Dermis blood vessel endothelial cell (primary cell): ENCODE data around the gene C13orf42. TPM values are rescaled to one million over a fixed set of nuclear protein-coding genes. Genes with fewer than 3 reads are reported as not detected.
A peak's percentile ranks its signal among the peaks of the same experiment; 100 is the strongest.

Experiments
- DNase-seq: peaks from one replicate; pipeline ENCODE4 v3.0.0; 2010
- total RNA-seq: library from RNA; depleted of rRNA; stranded (reverse); fragments of >200 nt; gene quantifications from 2 replicates; pipeline ENCODE4 v1.2.3, GENCODE V29; 2014

C13orf42 gene
- total RNA-seq, 1 donor from 2014 or later, result not detected

DNA sequence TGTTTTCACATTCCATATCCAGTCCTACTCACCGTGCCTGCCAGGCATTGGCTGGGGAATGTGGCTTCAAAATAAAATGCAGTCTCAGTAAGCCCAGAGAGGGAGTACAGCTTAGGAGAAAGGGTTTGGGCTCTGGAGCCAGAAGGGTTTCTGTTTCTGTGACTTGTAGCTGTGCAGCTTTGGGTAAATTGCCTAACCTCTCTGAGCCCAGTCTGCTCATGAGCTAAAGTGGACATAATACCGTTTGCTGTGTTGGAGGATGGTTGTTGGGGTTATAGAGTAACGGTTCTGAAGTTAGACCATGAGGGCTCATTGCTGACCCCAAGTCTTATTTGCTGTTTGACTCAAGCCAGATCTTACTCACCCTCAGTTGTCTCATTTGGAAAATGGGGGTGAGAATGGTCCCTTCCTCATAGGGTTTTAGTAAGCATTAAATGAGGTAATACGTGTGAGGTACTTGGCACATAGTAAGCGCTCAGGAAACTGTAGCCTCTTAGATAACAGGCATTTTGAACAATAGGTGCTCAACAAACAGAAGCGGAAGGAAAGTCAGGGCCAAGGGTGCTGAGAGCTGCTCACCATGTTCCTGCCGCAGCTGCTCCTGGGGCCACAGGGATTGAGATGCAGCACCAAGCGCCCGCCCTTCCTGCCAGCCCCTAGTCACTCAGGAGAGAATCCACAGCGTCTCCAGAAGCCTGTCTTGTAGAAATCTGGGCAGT is 45.5 kb downstream of the C13orf42 start:
- DNase-seq, result peak; percentile 63

DNA sequence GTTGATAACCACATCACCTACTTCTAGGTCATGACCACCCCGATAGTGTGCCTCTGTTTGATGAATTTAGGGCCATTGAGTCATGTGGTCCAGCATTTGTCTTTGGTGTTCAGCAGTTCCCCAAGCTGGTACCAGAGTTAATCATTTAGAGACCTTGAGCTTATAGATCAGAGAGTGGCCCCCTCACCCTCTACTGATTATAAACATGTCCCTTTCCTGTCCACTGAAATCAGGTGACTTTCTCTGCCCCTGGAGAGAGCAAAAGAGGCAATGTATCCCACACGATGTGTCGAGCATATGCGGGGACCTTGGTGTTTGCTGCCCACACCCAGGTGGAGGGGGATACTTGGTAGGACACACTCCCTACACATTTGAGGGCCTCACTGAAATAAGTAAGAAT is 46.3 kb downstream of the C13orf42 start:
- DNase-seq, result no peak

- no peak for DNase-seq
These were observed 47.2 kb downstream of the C13orf42 start for GRCh38 chr13:51063909-51064308.

DNA sequence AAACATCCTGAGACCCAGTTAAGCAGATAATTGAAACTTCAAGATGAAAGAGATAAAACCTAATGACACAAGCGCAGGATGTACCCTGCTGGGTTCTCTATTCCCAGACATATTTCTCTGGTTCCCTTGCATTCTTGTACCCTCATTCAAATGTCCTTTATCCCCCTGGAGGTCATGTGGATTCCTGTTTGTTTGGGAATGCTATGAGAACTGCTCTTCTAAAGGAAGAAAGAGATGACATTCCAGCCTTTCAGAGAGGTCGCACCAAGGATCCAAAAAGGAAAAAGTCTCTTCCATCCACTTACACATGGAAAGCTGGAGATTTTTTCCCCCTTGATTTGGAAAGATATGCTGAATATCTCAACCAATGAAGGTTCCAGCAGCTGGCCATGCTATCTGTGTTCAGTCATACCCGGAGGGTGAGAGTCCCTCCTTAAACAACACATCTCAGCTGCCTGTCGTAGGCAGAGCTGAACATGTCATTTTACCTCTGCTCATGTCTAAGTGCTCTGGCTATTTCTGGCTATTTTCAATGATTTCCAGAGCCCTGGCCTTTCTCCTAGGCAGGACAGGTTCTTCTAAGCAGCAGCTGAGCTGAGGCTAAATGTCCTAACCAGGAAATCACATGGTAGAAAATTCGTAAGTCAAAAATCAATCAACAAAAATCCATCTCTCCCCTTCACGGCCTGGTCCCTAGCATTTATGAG is 52.5 kb downstream of the C13orf42 start:
- no peak for DNase-seq

- DNase-seq, result no peak
These were observed 53.2 kb downstream of the C13orf42 start for GRCh38 chr13:51057906-51058305.

DNA sequence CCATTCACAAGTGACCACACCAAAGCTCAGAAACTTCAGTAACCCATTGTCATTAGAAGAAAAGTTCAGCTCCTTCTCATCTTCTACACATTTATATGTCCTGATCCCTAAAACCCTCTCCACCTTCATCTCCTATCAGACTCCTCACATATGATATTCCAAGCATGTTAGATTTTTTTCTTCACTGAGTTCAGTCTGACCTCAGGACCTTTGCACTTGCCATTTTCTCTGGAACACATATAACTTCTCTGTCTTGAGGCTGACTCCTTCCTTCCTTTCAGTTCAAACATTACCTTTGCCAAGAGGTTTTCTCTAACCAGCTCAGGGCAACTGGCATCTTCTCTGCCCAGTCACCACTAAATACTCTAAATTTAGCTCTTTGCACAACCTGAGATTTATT is 54.1 kb downstream of the C13orf42 start:
- DNase-seq, result no peak

- no peak for DNase-seq
These were observed 58.5 kb downstream of the C13orf42 start for GRCh38 chr13:51052581-51052980.

DNA sequence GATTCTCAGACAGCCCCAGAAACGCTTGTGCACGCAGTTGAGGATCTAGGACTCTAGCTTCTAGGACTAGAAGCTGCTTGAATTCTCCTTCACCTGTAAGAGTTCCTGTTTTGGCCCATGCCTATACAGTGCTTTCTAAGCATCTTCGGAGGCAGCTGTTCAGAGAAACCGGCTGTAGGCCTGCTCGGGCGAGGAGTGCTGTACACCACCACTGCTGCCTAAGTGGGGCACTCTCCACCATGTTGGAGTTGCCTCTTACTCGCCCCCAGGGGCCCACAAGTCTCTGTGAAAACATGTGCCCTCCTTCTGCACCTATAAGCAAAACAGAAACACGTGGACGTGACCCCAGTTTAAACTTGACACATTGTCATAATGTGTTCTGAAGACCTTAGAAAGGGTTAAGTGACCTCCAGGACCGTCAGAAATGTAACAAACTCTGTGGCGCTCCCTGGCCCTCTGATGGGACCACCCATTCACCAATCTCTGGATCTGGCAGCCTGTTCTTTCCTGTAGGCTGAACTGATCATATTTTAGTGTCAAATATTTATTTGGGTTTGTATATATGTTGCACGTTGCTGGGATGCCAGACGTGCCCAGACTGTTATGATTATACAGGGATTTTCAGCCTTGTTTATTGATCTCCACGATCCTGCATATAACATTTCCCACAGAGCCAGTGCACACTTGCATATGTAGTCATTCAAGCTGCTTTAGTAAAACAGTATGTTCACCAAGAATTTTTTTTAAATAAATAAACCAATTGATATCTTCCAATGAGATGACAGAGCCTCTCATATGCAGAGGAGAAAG is 60.8 kb downstream of the C13orf42 start:
- no peak for DNase-seq

DNA sequence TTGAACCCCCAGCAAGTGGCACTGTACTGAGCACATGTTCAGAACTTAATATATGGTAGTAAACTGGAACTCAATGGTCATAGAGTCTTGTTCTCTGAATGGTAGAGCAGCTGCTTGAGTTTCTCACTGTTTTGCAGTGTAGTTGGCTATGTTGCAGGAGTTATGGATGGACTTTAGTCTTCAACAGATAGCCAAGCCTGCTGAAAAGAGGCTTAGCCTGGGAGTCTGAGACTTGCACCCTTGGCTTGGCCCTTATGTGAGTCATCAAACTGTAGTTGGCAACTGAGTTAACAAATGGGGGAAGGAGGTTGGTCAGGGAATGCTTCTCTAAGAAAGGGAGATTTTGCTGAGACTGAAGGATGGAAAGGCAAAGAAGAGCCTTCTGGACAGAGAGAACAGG is 62.5 kb downstream of the C13orf42 start:
- no peak for DNase-seq

- no peak for DNase-seq
These were observed 63.0 kb downstream of the C13orf42 start for GRCh38 chr13:51048166-51048461.

- no peak for DNase-seq
These were observed 63.5 kb downstream of the C13orf42 start for GRCh38 chr13:51047434-51048165.

- DNase-seq, result no peak
These were observed 65.6 kb downstream of the C13orf42 start for GRCh38 chr13:51045451-51045850.

- DNase-seq, result no peak
These were observed 66.9 kb downstream of the C13orf42 start for GRCh38 chr13:51044023-51044665.

GRCh38 chr13:51043310-51043709 is 67.8 kb downstream of the C13orf42 start:
- no peak for DNase-seq

- no peak for DNase-seq
These were observed 69.4 kb downstream of the C13orf42 start for GRCh38 chr13:51041710-51042109.

- DNase-seq, result no peak
These were observed 69.9 kb downstream of the C13orf42 start for GRCh38 chr13:51041126-51041525.

DNA sequence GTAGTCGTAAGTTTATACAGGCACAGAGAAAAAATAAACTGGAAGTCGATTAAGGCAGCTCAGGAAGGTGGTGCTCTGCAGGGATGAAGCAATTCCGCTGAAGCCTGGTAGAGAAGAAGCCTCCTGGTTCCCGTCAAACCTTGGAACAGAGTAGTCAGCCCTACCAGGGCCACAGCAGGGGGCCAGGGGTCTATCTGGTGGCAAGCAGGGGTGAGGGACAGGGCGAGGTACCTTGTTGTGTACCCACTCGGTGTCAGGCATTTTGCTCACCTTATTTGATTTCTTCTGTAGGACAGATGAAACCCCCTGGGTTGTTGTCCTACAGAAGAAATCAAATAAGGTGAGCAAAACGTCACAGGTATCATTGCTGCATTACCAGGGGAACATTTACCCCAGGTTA is 70.6 kb downstream of the C13orf42 start:
- no peak for DNase-seq

GRCh38 chr13:51036418-51036817 is 74.7 kb downstream of the C13orf42 start:
- DNase-seq, result no peak

GRCh38 chr13:51035978-51036377 is 75.1 kb downstream of the C13orf42 start:
- DNase-seq, result no peak

DNA sequence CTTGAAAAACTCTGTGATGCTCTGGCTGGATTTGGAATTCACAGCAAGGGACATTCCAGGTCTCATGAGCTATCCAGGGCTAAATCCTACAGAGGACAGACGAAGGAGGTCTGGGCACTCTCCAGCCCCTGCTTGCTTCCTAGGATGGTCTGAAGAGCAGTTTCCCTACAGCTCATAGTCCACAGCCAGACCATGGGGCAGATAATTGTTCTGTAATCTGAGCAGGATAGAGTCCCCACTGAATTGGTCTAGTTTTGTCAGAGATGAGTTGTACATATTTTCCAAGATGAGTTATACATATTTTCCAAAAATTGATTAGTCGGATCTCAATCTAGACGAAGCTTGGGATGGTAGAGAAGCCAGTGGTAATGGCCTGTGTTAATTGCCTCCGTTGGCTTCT is 75.6 kb downstream of the C13orf42 start:
- DNase-seq, result no peak

- no peak for DNase-seq
These were observed 76.2 kb downstream of the C13orf42 start for GRCh38 chr13:51034906-51035305.

- no peak for DNase-seq
These were observed 77.5 kb downstream of the C13orf42 start for GRCh38 chr13:51033421-51034185.
